ENCODE results near the gene RNU2-1.
"Not testable (repeated sequence)": the region's sequence is repeated elsewhere in the genome, so short reads cannot be mapped to it uniquely, and the experiment has no call there.

RNU2-1 gene

DNA sequence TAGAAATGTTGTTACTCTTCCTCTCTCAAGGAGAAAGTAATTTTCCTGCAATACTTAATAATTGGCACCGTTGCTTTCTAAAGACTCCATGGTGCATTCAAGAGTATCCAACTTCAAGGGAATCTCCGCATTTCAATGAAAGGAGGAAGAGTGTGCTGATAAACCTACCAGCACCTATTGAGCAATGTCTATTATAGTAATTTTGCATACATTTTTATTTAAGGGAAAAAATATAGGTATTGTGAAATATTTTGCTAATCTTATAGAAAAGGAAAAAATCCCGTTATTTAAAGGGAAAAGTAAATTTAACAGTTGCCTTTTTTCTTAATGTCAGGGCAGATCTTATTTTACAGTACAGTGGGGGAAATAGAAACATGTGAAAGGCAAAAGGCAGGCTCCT lies 23.2 kb downstream of the RNU2-1 start:
- TF ChIP-seq, protein P1, sequence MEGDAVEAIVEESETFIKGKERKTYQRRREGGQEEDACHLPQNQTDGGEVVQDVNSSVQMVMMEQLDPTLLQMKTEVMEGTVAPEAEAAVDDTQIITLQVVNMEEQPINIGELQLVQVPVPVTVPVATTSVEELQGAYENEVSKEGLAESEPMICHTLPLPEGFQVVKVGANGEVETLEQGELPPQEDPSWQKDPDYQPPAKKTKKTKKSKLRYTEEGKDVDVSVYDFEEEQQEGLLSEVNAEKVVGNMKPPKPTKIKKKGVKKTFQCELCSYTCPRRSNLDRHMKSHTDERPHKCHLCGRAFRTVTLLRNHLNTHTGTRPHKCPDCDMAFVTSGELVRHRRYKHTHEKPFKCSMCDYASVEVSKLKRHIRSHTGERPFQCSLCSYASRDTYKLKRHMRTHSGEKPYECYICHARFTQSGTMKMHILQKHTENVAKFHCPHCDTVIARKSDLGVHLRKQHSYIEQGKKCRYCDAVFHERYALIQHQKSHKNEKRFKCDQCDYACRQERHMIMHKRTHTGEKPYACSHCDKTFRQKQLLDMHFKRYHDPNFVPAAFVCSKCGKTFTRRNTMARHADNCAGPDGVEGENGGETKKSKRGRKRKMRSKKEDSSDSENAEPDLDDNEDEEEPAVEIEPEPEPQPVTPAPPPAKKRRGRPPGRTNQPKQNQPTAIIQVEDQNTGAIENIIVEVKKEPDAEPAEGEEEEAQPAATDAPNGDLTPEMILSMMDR (IDR thresholded peaks at IDR 0.05; ENCODE audit: control insufficient read depth, extremely low read depth, insufficient read depth): no peak
- no peak overlapping the region for H3K4me3 ChIP-seq (ENCODE audit: low read depth, low read length)

DNA sequence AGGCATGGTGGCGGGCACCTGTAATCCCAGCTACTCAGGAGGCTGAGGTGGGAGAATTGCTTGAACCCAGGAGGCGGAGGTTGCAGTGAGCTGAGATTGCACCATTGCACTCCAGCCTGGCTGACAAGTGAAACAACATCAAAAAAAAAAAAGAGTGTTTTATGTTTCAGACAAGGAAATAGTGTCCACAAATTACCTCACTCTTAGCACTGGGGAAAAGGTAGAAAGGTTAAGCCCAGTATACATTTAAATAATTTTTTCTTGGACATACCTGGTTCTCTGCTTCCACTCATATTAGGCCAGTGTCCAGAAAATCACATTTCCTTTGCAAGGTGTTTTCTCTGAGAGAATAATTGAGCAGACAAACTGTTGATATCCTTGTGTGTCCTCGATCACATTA lies 30.8 kb downstream of the RNU2-1 start:
- not testable (repeated sequence) for DNase-seq (ENCODE audit: low read depth); H3K4me3 ChIP-seq (ENCODE audit: low read depth, low read length)

More for the DNA sequence above, 23.2 kb downstream of the RNU2-1 start:
- DNase-seq (ENCODE audit: low read depth): no peak

DNA sequence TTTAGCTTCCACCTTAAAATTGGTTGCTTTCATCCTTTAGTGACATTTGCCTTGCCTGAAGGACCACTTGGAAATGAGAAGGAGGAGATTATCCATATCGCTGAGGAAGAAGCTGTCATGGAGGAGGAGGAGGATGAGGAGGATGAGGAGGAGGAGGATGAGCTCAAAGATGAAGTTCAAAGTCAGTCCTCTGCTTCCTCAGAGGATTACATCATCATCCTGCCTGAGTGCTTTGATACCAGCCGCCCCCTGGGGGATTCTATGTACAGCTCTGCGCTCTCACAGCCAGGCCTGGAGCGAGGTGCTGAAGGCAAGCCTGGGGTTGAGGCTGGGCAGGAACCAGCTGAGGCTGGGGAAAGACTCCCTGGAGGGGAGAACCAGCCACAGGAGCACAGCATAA lies 33.6 kb downstream of the RNU2-1 start:
- H3K4me3 ChIP-seq (ENCODE audit: low read depth, low read length): no peak overlapping the region
- TF ChIP-seq, protein P1 (IDR thresholded peaks at IDR 0.05; ENCODE audit: control insufficient read depth, extremely low read depth, insufficient read depth): no peak
- DNase-seq (ENCODE audit: low read depth): no peak

DNA sequence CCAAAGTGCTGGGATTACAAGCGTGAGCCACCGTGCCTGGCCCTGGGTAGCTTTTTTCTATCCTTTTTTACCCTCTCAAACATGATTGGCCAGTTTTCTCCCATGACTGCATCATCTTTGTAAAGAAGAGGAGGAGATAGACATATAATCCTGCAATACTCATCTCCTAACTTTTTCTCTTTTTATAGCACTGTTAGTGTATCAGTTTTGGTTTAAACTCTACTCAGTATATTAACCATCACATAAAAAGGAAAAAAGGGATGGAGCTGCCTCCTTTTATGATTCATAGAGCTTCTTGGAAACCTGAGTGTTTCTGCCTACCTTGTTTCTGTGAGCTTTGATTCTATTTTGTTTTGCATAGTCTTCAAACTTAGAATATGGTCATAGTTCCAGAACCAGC lies 34.1 kb downstream of the RNU2-1 start:
- TF ChIP-seq, protein P1 (IDR thresholded peaks at IDR 0.05; ENCODE audit: control insufficient read depth, extremely low read depth, insufficient read depth): no peak
- no peak for DNase-seq (ENCODE audit: low read depth)
- no peak overlapping the region for H3K4me3 ChIP-seq (ENCODE audit: low read depth, low read length)

DNA sequence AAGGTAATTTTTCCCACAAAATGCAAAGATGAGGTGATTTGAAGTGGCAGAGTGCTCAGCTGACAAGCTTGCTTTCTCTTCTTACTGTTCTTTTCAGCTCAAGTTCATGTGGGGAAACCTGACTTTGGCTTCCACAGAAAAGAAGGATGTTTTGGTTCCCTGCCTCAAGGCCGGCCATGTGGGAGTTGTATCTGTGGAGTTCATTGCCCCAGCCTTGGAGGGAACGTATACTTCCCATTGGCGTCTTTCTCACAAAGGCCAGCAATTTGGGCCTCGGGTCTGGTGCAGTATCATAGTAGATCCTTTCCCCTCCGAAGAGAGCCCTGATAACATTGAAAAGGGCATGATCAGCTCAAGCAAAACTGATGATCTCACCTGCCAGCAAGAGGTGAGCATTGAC lies 40.5 kb downstream of the RNU2-1 start:
- no peak for DNase-seq (ENCODE audit: low read depth)
- no peak overlapping the region for H3K4me3 ChIP-seq (ENCODE audit: low read depth, low read length)
- TF ChIP-seq, protein P1 (IDR thresholded peaks at IDR 0.05; ENCODE audit: control insufficient read depth, extremely low read depth, insufficient read depth): no peak

DNA sequence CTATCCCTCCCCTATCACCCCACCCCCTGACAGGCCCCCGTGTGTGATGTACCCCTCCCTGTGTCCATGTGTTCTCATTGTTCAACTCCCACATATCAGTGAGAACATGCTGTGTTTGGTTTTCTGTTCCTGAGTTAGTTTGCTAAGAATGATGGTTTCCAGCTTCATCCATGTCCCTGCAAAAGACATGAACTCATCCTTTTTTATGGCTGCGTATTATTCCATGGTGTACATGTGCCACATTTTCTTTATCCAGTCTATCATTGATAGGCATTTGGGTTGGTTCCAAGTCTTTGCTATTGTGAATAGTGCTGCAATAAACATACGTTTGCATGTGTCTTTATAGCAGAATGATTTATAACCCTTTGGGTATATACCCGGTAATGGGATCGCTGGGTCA lies 47.1 kb downstream of the RNU2-1 start:
- H3K4me3 ChIP-seq (ENCODE audit: low read depth, low read length); DNase-seq (ENCODE audit: low read depth): not testable (repeated sequence)

DNA sequence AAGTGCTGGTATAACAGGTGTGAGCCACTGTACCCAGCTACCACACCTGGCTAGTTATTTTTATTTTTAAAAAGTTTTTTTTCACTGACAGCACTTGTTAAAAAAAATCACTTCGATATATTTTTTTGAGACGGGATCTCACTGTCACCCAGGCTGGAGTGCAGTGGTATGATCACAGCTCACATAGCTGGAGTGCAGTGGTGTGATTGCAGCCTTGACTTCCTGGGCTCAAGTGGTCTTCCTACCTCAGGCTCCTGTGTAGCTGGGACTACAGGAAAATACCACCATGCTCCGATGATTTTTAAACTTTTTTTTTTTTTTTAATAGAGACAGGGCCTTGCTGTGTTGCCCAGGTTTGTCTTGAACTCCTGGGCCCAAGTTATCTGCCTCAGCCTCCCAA lies 49.9 kb downstream of the RNU2-1 start:
- no peak overlapping the region for H3K4me3 ChIP-seq (ENCODE audit: low read depth, low read length)
- TF ChIP-seq, protein P1 (IDR thresholded peaks at IDR 0.05; ENCODE audit: control insufficient read depth, extremely low read depth, insufficient read depth): no peak
- no peak for DNase-seq (ENCODE audit: low read depth)

Data from LNCaP clone FGC (cell line).